Activated naive CD4-positive, alpha-beta T cell treated with anti-CD3 and anti-CD28 coated beads, Interleukin-2, amount 50 U/mL, for 72 hours (primary cell): ENCODE data around the gene PRR29. TPM values are rescaled to one million over a fixed set of nuclear protein-coding genes. Genes with fewer than 3 reads are reported as not detected.
"Not testable (repeated sequence)": the region's sequence is repeated elsewhere in the genome, so short reads cannot be mapped to it uniquely, and the experiment has no call there.

Source experiments
- ATAC-seq, 2 donors: fragments of 150-1000 bp; cut with Tn5 transposase; 2 replicates each; pipeline ENCODE4 v1.10.0; 2021; ENCODE audit warnings: mild to moderate bottlenecking in 2 of 2, moderate library complexity in 2 of 2
- DNase-seq, 2 donors: peaks; one replicate each; pipeline ENCODE4 v3.0.0; 2021 to 2022; ENCODE audit warnings: low spot score in 2 of 2
- H3K27ac Mint-ChIP-seq, 2 donors: one replicate each; pipeline ENCODE4 v1.8.0; 2022; ENCODE audit warnings: mild to moderate bottlenecking in 2 of 2, mixed read lengths in 2 of 2
- H3K36me3 Mint-ChIP-seq, 2 donors: one replicate each; pipeline ENCODE4 v1.8.0; 2022; ENCODE audit warnings: mixed read lengths in 2 of 2
- H3K9me3 Mint-ChIP-seq, 2 donors: one replicate each; pipeline ENCODE4 v1.8.0; 2022; ENCODE audit warnings: mixed read lengths in 2 of 2
- total RNA-seq, 2 donors: library from RNA; stranded (reverse); gene quantifications; one replicate each; pipeline ENCODE4 v1.2.3, GENCODE V29; 2022

PRR29 gene
- total RNA-seq, 2 donors from 2014 or later: 0.86 to 1.8 TPM

GRCh38 chr17:63969278-63969677 is 28.9 kb upstream of the PRR29 start:
- ATAC-seq (no peak), DNase-seq (no peak)
- Mint-ChIP-seq H3K27ac (peak overlapping the region in 1 of 2 donors; percentile 31), H3K9me3 (no peaks in the 10 kb centered on the region), H3K36me3 (no peaks in the 10 kb centered on the region)

GRCh38 chr17:63972796-63973195 is 25.4 kb upstream of the PRR29 start, which contains the start of gene SCN4A:
TSS of gene SCN4A (minus strand) at chr17:63972918. CDS start at chr17:63972841, 77 bp downstream.
- ATAC-seq (no peak), DNase-seq (no peak)
- Mint-ChIP-seq H3K36me3 (no peaks in the 10 kb centered on the region), H3K9me3 (no peaks in the 10 kb centered on the region), H3K27ac (no peak within 1 kb of the TSS)

GRCh38 chr17:63973247-63973646 is 24.9 kb upstream of the PRR29 start:
- Mint-ChIP-seq H3K36me3 (no peaks in the 10 kb centered on the region), H3K9me3 (no peaks in the 10 kb centered on the region), H3K27ac (no peak overlapping the region)
- DNase-seq (no peak), ATAC-seq (no peak)

- no peaks in the 10 kb centered on the region for H3K36me3 Mint-ChIP-seq
- ATAC-seq: no peak
- DNase-seq: no peak
These were observed 24.1 kb upstream of the PRR29 start for GRCh38 chr17:63973930-63974593.

GRCh38 chr17:63974594-63975192 is 23.5 kb upstream of the PRR29 start:
- DNase-seq: no peak
- Mint-ChIP-seq H3K36me3 (no peaks in the 10 kb centered on the region), H3K27ac (peak overlapping the region in 1 of 2 donors; percentile 16), H3K9me3 (no peaks in the 10 kb centered on the region)
- ATAC-seq: peak; percentile 66 to 71

More at GRCh38 chr17:63973930-63974593, 24.1 kb upstream of the PRR29 start:
- Mint-ChIP-seq H3K9me3 (no peaks in the 10 kb centered on the region), H3K27ac (no peak overlapping the region)

- Mint-ChIP-seq H3K36me3 (no peaks in the 10 kb centered on the region), H3K9me3 (no peaks in the 10 kb centered on the region), H3K27ac (peak overlapping the region in 1 of 2 donors; percentile 16)
- ATAC-seq (peak; percentile 58 to 63), DNase-seq (no peak)
These were observed 22.5 kb upstream of the PRR29 start for GRCh38 chr17:63975541-63976092.

- ATAC-seq (no peak), DNase-seq (no peak)
- Mint-ChIP-seq H3K9me3 (no peaks in the 10 kb centered on the region), H3K27ac (no peak overlapping the region), H3K36me3 (peaks cover 0 to under 1% of the 10 kb centered on the region in 2 donors)
These were observed 21.4 kb upstream of the PRR29 start for GRCh38 chr17:63976702-63977101.

GRCh38 chr17:63978272-63979200 is 19.6 kb upstream of the PRR29 start:
- DNase-seq (no peak), ATAC-seq (no peak)
- peaks cover 6 to 15% of the 10 kb centered on the region in 2 donors for H3K36me3 Mint-ChIP-seq
- peaks cover 9 to 12% of the 10 kb centered on the region in 2 donors for H3K9me3 Mint-ChIP-seq
- no peak overlapping the region for H3K27ac Mint-ChIP-seq

GRCh38 chr17:63982641-63983040 is 15.5 kb upstream of the PRR29 start:
- ATAC-seq, H3K27ac Mint-ChIP-seq, DNase-seq: not testable (repeated sequence)
- peaks cover 9 to 12% of the 10 kb centered on the region in 2 donors for H3K9me3 Mint-ChIP-seq
- H3K36me3 Mint-ChIP-seq: peaks cover 6 to 15% of the 10 kb centered on the region in 2 donors

GRCh38 chr17:63983320-63983719 is 14.8 kb upstream of the PRR29 start:
- peaks cover 9 to 12% of the 10 kb centered on the region in 2 donors for H3K9me3 Mint-ChIP-seq
- H3K27ac Mint-ChIP-seq: no peak overlapping the region
- DNase-seq (no peak), ATAC-seq (no peak)
- peaks cover 6 to 15% of the 10 kb centered on the region in 2 donors for H3K36me3 Mint-ChIP-seq

GRCh38 chr17:63984236-63984635 is 13.9 kb upstream of the PRR29 start:
- Mint-ChIP-seq H3K9me3 (peaks cover 9 to 12% of the 10 kb centered on the region in 2 donors), H3K36me3 (peaks cover 6 to 15% of the 10 kb centered on the region in 2 donors), H3K27ac (no peak overlapping the region)
- ATAC-seq: no peak
- no peak for DNase-seq

GRCh38 chr17:63984651-63985386 is 13.3 kb upstream of the PRR29 start:
- Mint-ChIP-seq H3K27ac (peak overlapping the region; percentile 77 to 92), H3K36me3 (peaks cover 6 to 15% of the 10 kb centered on the region in 2 donors), H3K9me3 (peaks cover 9 to 12% of the 10 kb centered on the region in 2 donors)
- peak; percentile 95 for ATAC-seq
- peak in 1 of 2 donors; percentile 72 for DNase-seq

GRCh38 chr17:63985387-63986140 is 12.6 kb upstream of the PRR29 start:
- DNase-seq: no peak
- peak in 1 of 2 donors; percentile 48 for ATAC-seq
- Mint-ChIP-seq H3K9me3 (peaks cover 9 to 12% of the 10 kb centered on the region in 2 donors), H3K36me3 (peaks cover 6 to 15% of the 10 kb centered on the region in 2 donors), H3K27ac (peak overlapping the region; percentile 77 to 92)

- no peak for DNase-seq
- Mint-ChIP-seq H3K9me3 (peaks cover 9 to 11% of the 10 kb centered on the region in 2 donors), H3K27ac (no peak overlapping the region), H3K36me3 (peaks cover 6 to 14% of the 10 kb centered on the region in 2 donors)
- no peak for ATAC-seq
These were observed 11.3 kb upstream of the PRR29 start for GRCh38 chr17:63986821-63987220.
